Uterus (tissue), 2 donors: ENCODE measurements around the gene FAM53B.

Experiments used
- POLR2A ChIP-seq, 2 donors: fragments of 450-650 bp; IDR thresholded peaks; one replicate each; pipeline ENCODE4 v1.6.1; 2016; ENCODE audit warnings: antibody characterized with exemption in 2 of 2, mild to moderate bottlenecking in 1 of 2, moderate library complexity in 1 of 2
- TF ChIP-seq, protein P1 (sequence below), 4 experiments: fragments of 200-600 bp in 2 of 4; fragments of 450-650 bp in 2 of 4; sonication (generic) in 2 of 4; IDR thresholded peaks; one replicate each; pipeline ENCODE4 v1.5.1; 2016 to 2019; ENCODE audit warnings: antibody characterized with exemption in 4 of 4, mild to moderate bottlenecking in 2 of 4, moderate library complexity in 1 of 4

DNA sequence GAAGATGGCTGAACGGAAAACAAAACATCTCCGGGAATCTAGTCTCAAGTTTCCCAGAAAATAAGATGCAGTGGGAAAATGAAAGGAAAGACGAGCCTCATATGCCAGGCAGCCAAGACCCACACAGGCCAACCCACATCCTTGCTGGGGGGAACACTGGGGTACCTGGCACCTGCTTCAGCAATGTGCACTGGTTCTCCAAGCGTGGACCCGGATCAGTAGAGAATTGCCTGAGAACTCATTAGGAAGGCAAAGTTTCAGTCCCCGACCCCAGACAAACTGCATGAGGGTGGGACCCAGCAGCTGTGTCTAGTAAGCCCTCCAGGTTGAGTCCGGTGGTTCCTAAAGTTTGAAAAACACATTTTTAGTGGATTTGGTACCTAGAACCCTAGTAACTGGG, 18.4 kb downstream of the FAM53B start:
- TF ChIP-seq, protein P1, sequence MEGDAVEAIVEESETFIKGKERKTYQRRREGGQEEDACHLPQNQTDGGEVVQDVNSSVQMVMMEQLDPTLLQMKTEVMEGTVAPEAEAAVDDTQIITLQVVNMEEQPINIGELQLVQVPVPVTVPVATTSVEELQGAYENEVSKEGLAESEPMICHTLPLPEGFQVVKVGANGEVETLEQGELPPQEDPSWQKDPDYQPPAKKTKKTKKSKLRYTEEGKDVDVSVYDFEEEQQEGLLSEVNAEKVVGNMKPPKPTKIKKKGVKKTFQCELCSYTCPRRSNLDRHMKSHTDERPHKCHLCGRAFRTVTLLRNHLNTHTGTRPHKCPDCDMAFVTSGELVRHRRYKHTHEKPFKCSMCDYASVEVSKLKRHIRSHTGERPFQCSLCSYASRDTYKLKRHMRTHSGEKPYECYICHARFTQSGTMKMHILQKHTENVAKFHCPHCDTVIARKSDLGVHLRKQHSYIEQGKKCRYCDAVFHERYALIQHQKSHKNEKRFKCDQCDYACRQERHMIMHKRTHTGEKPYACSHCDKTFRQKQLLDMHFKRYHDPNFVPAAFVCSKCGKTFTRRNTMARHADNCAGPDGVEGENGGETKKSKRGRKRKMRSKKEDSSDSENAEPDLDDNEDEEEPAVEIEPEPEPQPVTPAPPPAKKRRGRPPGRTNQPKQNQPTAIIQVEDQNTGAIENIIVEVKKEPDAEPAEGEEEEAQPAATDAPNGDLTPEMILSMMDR (IDR thresholded peaks at IDR 0.05), result no peak
- no peak for TF ChIP-seq POLR2A (IDR thresholded peaks at IDR 0.05)
